Measurements from ENCODE around the gene TLR10. TPM values are rescaled to one million over a fixed set of nuclear protein-coding genes. Genes with fewer than 3 reads are reported as not detected.

The TLR10 gene
- total RNA-seq, 1 donor from 2014 or later: not detected

DNA sequence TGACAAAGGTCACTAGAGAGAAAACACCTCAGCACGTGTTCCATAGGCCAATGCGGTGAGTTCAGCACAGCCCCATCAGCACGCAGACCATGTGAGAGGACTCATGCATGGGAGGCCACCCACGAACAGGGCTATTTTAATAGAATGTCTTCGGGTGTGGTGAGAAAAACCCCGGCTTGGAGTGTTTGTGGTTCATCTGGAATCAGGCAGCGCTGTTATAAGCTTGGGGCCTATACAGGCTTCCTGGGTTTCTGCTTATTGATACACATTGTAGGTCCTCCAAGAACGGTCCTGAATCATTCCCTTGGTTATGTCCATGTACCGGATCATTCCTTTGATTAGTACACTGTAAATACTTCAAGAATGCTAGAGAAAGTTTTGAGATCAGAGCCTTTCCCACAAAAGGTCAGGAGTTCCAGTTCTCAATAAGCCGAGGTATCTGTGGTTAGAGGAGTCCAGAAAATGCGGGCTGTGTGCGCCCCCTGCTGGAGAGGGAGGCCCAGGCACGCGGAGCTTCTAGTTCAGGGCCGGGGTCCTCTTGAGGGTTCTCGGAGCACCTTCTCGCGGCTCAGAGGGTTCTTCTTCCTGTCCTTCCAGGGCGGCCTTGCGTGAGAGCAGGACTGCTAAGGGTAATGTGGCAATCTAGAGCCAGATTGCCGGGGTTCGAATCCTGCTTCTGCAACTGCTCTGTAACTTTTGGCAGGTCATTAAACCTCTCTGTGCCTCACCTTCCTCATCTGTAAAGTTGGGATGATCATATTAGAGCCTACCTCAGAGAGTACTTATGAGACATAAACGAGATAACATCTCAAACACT lies 51.8 kb downstream of the TLR10 start:
- H3K4me1 ChIP-seq: no peaks in the 10 kb centered on the region
- H3K4me3 ChIP-seq: no peak overlapping the region
- DNase-seq (ENCODE audit: low spot score in 2 of 2): peak in 1 of 2 donors; percentile 83
- no peaks in the 10 kb centered on the region for H3K9me3 ChIP-seq
- no peaks in the 10 kb centered on the region for H3K36me3 ChIP-seq
- H3K27me3 ChIP-seq: no peaks in the 10 kb centered on the region
- intact Hi-C loops (cut with DNase I): loop anchor here (1.0 to 2.0 kb wide), 3 partner anchors 411 to 668 kb away; no protein-coding TSS in a partner anchor
- TF ChIP-seq, protein P1, sequence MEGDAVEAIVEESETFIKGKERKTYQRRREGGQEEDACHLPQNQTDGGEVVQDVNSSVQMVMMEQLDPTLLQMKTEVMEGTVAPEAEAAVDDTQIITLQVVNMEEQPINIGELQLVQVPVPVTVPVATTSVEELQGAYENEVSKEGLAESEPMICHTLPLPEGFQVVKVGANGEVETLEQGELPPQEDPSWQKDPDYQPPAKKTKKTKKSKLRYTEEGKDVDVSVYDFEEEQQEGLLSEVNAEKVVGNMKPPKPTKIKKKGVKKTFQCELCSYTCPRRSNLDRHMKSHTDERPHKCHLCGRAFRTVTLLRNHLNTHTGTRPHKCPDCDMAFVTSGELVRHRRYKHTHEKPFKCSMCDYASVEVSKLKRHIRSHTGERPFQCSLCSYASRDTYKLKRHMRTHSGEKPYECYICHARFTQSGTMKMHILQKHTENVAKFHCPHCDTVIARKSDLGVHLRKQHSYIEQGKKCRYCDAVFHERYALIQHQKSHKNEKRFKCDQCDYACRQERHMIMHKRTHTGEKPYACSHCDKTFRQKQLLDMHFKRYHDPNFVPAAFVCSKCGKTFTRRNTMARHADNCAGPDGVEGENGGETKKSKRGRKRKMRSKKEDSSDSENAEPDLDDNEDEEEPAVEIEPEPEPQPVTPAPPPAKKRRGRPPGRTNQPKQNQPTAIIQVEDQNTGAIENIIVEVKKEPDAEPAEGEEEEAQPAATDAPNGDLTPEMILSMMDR (IDR thresholded peaks at IDR 0.05): peak; percentile 82 to 92 (median 89)
- no peak overlapping the region for H3K27ac ChIP-seq

DNA sequence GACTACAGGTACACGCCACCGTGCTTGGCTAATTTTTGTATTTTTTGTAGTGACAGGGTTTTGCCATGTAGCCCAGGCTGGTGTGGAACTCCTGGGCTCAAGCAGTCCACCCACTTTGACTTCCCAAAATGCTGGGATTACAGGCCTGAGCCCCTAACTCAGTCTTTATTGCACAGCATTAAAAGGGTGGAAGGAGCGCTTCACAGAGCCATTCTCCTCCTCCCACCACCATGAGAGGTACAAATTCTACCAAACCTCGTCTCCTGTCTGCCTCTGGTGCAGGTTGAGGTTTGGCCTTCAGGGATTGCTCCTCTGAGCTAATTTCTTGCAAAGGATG lies 52.3 kb downstream of the TLR10 start:
- H3K4me1 ChIP-seq: no peaks in the 10 kb centered on the region
- no peak overlapping the region for H3K4me3 ChIP-seq
- intact Hi-C loops (cut with DNase I): loop anchor here (2.0 kb wide), 1 partner anchor 668 kb away; no protein-coding TSS in a partner anchor
- no peak overlapping the region for H3K27ac ChIP-seq
- H3K36me3 ChIP-seq: no peaks in the 10 kb centered on the region
- H3K9me3 ChIP-seq: no peaks in the 10 kb centered on the region
- no peak for DNase-seq (ENCODE audit: low spot score in 2 of 2)
- TF ChIP-seq, protein P1 (IDR thresholded peaks at IDR 0.05): no peak
- H3K27me3 ChIP-seq: no peaks in the 10 kb centered on the region

DNA sequence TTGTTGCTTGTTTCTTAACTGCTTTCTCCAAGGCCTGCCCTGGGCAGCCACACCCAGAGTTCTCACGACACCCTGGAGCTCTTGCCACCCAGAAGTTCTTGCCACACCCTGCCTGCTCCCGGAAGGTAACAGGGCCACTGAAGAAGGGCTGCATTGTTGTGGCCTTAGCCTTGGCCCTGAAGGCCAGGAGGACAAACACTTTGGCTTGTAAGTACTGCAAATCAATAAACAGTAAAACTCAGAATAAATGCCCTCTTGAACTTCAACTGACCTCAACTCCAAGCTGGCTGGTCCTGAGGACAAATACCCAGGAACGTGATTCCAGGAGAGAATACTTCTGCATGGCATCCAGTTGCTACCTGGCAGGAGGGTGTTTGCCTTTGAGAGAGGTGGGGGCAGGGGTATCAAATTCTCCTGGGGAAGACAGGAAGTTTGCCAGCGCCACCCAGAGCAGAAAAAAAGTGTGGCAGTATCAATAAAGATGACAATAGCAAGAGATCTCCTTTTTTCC lies 54.1 kb downstream of the TLR10 start:
- Histone ChIP-seq H3K9me3 (no peaks in the 10 kb centered on the region), H3K4me1 (no peaks in the 10 kb centered on the region), H3K27me3 (no peaks in the 10 kb centered on the region), H3K4me3 (no peak overlapping the region), H3K36me3 (no peaks in the 10 kb centered on the region), H3K27ac (no peak overlapping the region)
- TF ChIP-seq, protein P1 (IDR thresholded peaks at IDR 0.05): no peak
- DNase-seq (ENCODE audit: low spot score in 2 of 2): no peak
- intact Hi-C loops (cut with DNase I): no loop called here

DNA sequence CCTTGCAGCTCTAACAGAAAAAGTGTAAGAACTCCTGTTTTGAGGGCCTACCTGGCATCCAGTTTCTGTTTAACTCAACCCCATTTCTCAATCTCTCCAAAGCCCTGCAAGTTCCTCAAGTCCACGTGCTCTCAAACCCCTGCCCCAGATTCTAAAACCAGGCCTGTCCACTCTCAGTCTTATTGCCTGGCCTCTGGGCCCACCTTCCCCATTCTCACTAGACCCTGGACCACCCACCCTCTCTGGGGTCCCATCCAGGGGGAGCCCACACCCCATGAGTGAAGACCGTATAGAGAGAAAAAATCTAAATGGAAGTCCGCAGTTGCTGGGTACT lies 58.3 kb downstream of the TLR10 start:
- Histone ChIP-seq H3K27ac (no peak overlapping the region), H3K4me3 (no peak overlapping the region), H3K27me3 (no peaks in the 10 kb centered on the region), H3K4me1 (no peaks in the 10 kb centered on the region), H3K9me3 (no peaks in the 10 kb centered on the region), H3K36me3 (no peaks in the 10 kb centered on the region)
- TF ChIP-seq, protein P1 (IDR thresholded peaks at IDR 0.05): no peak
- DNase-seq (ENCODE audit: low spot score in 2 of 2): no peak
- intact Hi-C loops (cut with DNase I): no loop called here

DNA sequence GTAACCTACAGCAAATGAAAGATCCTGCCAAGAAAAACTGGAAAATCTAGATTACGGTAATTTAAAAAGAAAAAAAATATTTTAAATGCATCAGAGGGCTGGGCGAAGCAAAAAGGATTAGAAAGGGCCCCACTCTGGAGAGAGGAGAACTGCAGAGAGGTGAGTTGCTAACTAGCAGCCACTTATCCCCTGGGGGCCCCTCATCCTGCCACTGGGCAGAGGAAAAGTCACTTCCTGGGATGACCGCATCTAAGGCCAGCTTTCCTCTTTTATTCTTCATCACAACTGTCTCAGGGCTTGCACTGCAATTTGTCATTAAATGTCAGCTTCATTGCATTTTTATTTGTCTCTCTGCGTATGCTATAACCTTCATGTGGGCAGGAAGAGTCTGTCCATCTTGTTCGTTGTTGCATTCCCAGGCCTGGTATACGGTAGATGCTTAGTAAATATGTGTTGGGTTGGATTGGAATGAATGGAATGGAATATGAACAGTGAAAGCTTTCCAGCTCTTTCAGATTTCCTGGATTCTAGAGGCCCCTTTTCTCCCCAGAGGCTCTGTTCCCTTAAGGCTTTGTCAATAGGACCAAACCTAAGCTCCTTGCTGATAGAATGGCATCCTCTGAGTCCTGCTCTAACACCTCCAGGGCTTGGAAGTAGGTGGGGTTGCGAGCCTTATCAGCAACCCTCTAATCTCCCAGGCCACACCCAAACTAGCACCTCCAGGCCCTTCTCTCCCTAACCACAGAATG lies 58.9 kb downstream of the TLR10 start:
- no peak for DNase-seq (ENCODE audit: low spot score in 2 of 2)
- Histone ChIP-seq H3K36me3 (no peaks in the 10 kb centered on the region), H3K4me3 (no peak overlapping the region), H3K9me3 (no peaks in the 10 kb centered on the region), H3K27ac (no peak overlapping the region), H3K4me1 (no peaks in the 10 kb centered on the region), H3K27me3 (no peaks in the 10 kb centered on the region)
- TF ChIP-seq, protein P1 (IDR thresholded peaks at IDR 0.05): no peak
- intact Hi-C loops (cut with DNase I): no loop called here

Data from ascending aorta (tissue), 2 donors.